ENCODE data around the gene PPP1R16B.

PPP1R16B gene

GRCh38 chr20:38947931-38948362 is 142.4 kb downstream of the PPP1R16B start:
- no peaks in the 10 kb centered on the region for H3K9me3 ChIP-seq (ENCODE audit: insufficient read depth, low read length)
- no peaks in the 10 kb centered on the region for H3K9me2 ChIP-seq (replicated peaks; ENCODE audit: insufficient read depth, low read length)
- peaks cover 26% of the 10 kb centered on the region; the same call in 1 of the 2 replicates for H3K79me2 ChIP-seq (ENCODE audit: insufficient read depth, low read length)
- no peak overlapping the region for H3K4me2 ChIP-seq (ENCODE audit: low read depth, low read length, poor library complexity, severe bottlenecking)
- no peak overlapping the region for H2AFZ ChIP-seq (ENCODE audit: low read depth, low read length, severe bottlenecking)
- H3K36me3 ChIP-seq (ENCODE audit: low read length): peaks cover 68% of the 10 kb centered on the region
- H4K20me1 ChIP-seq (ENCODE audit: low read depth, low read length): peaks cover 4% of the 10 kb centered on the region; the same call in 1 of the 2 replicates
- H3K27ac ChIP-seq (ENCODE audit: low read depth, low read length): no peak overlapping the region
- H3K4me3 ChIP-seq (ENCODE audit: insufficient read depth, low read length, poor library complexity, severe bottlenecking): no peak overlapping the region
- TF ChIP-seq, protein P1, sequence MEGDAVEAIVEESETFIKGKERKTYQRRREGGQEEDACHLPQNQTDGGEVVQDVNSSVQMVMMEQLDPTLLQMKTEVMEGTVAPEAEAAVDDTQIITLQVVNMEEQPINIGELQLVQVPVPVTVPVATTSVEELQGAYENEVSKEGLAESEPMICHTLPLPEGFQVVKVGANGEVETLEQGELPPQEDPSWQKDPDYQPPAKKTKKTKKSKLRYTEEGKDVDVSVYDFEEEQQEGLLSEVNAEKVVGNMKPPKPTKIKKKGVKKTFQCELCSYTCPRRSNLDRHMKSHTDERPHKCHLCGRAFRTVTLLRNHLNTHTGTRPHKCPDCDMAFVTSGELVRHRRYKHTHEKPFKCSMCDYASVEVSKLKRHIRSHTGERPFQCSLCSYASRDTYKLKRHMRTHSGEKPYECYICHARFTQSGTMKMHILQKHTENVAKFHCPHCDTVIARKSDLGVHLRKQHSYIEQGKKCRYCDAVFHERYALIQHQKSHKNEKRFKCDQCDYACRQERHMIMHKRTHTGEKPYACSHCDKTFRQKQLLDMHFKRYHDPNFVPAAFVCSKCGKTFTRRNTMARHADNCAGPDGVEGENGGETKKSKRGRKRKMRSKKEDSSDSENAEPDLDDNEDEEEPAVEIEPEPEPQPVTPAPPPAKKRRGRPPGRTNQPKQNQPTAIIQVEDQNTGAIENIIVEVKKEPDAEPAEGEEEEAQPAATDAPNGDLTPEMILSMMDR (IDR thresholded peaks at IDR 0.05; ENCODE audit: insufficient read depth, low read length, poor library complexity, severe bottlenecking): no peak
- no peak for TF ChIP-seq EZH2phosphoT487 (conservative IDR thresholded peaks at IDR 0.05; ENCODE audit: low read length)
- peaks cover 12% of the 10 kb centered on the region; the same call in 1 of the 2 replicates for H3F3A ChIP-seq (ENCODE audit: insufficient read depth)
- H3K27me3 ChIP-seq (ENCODE audit: low read length): no peaks in the 10 kb centered on the region
- H3K9ac ChIP-seq (ENCODE audit: low read length): no peak overlapping the region

DNA sequence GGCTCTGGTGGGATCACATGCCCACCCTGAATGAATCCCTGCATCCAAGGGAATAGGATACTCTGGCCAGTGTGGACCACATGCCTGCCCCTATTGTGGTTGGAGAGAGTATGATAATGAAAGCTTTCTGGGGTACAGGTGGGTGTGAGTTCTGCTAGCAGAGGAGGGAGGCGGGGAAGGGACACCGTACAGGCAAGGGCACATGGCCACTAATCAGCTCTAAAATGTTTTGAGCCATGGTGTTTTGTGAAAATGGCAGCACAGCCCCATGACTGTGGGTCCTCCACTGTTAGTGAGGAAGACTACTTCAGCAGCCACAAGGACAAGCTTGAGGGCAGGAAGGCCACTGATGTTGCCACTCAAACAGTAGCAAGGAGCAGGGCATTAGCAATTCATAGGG is 144.8 kb downstream of the PPP1R16B start:
- Histone ChIP-seq H2AFZ (ENCODE audit: low read depth, low read length, severe bottlenecking) (no peak overlapping the region), H3K9me3 (ENCODE audit: insufficient read depth, low read length) (no peaks in the 10 kb centered on the region), H3K4me2 (ENCODE audit: low read depth, low read length, poor library complexity, severe bottlenecking) (no peak overlapping the region), H3K4me3 (ENCODE audit: insufficient read depth, low read length, poor library complexity, severe bottlenecking) (no peak overlapping the region), H3K9me2 (replicated peaks; ENCODE audit: insufficient read depth, low read length) (no peaks in the 10 kb centered on the region), H3K27me3 (ENCODE audit: low read length) (no peaks in the 10 kb centered on the region), H3K27ac (ENCODE audit: low read depth, low read length) (no peak overlapping the region), H3K36me3 (ENCODE audit: low read length) (peaks cover 62% of the 10 kb centered on the region), H3K9ac (ENCODE audit: low read length) (no peak overlapping the region), H3K79me2 (ENCODE audit: insufficient read depth, low read length) (peaks cover 18% of the 10 kb centered on the region; the same call in 1 of the 2 replicates), H4K20me1 (ENCODE audit: low read depth, low read length) (peaks cover 4% of the 10 kb centered on the region; the same call in 1 of the 2 replicates), H3F3A (ENCODE audit: insufficient read depth) (peaks cover 21% of the 10 kb centered on the region)
- TF ChIP-seq, protein P1 (IDR thresholded peaks at IDR 0.05; ENCODE audit: insufficient read depth, low read length, poor library complexity, severe bottlenecking): no peak
- no peak for TF ChIP-seq EZH2phosphoT487 (conservative IDR thresholded peaks at IDR 0.05; ENCODE audit: low read length)

DNA sequence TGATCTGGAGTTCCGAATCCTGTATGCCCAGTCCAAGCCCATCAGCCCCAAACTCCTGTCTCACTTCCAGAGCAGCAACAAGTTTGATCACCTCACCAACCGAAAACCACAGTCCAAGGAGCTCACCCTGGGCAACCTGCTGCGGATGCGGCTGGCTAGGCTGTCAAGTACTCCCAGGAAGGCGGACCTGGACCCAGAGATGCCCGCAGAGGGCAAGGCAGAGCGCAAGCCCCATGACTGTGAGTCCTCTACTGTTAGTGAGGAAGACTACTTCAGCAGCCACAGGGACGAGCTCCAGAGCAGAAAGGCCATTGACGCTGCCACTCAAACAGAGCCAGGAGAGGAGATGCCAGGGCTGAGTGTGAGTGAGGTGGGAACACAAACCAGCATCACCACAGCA is 146.1 kb downstream of the PPP1R16B start:
- H4K20me1 ChIP-seq (ENCODE audit: low read depth, low read length): peaks cover under 1% of the 10 kb centered on the region; the same call in 1 of the 2 replicates
- H2AFZ ChIP-seq (ENCODE audit: low read depth, low read length, severe bottlenecking): no peak overlapping the region
- no peaks in the 10 kb centered on the region for H3K27me3 ChIP-seq (ENCODE audit: low read length)
- no peaks in the 10 kb centered on the region for H3K9me3 ChIP-seq (ENCODE audit: insufficient read depth, low read length)
- H3K4me2 ChIP-seq (ENCODE audit: low read depth, low read length, poor library complexity, severe bottlenecking): no peak overlapping the region
- H3K9ac ChIP-seq (ENCODE audit: low read length): no peak overlapping the region
- H3K4me3 ChIP-seq (ENCODE audit: insufficient read depth, low read length, poor library complexity, severe bottlenecking): no peak overlapping the region
- peaks cover 21% of the 10 kb centered on the region for H3F3A ChIP-seq (ENCODE audit: insufficient read depth)
- TF ChIP-seq EZH2phosphoT487 (conservative IDR thresholded peaks at IDR 0.05; ENCODE audit: low read length): no peak
- TF ChIP-seq, protein P1 (IDR thresholded peaks at IDR 0.05; ENCODE audit: insufficient read depth, low read length, poor library complexity, severe bottlenecking): no peak
- peaks cover 13% of the 10 kb centered on the region; the same call in 1 of the 2 replicates for H3K79me2 ChIP-seq (ENCODE audit: insufficient read depth, low read length)
- peaks cover 56% of the 10 kb centered on the region for H3K36me3 ChIP-seq (ENCODE audit: low read length)
- no peaks in the 10 kb centered on the region for H3K9me2 ChIP-seq (replicated peaks; ENCODE audit: insufficient read depth, low read length)
- H3K27ac ChIP-seq (ENCODE audit: low read depth, low read length): no peak overlapping the region

Measured in SU-DHL-6 (cell line).